MM.1S (cell line): ENCODE data around the gene IFITM5.

Experiments used
- DNase-seq: peaks from one replicate; pipeline ENCODE4 v3.0.0-alpha.2; 2015
- H2AFZ ChIP-seq: fragments of 300-600 bp; sonication (generic); 2 replicates; pipeline ENCODE4 v1.6.0; 2016; ENCODE audit warnings: antibody characterized with exemption, low read length
- H3F3A ChIP-seq: fragments of 300-600 bp; sonication (generic); 2 replicates; pipeline ENCODE4 v1.6.1; 2016; ENCODE audit warnings: mild to moderate bottlenecking, antibody characterized with exemption, low read length, moderate library complexity, mixed read lengths; ENCODE audit not compliant: insufficient read depth
- H3K27ac ChIP-seq: fragments of 300-600 bp; sonication (generic); 2 replicates; pipeline ENCODE4 v1.5.1; 2016; ENCODE audit warnings: mild to moderate bottlenecking, low read length
- H3K27me3 ChIP-seq: fragments of 300-600 bp; sonication (generic); replicated peaks from 2 replicates; pipeline ENCODE4 v1.6.0; 2016; ENCODE audit warnings: low read length; ENCODE audit not compliant: insufficient read depth
- H3K36me3 ChIP-seq: fragments of 300-600 bp; sonication (generic); replicated peaks from 2 replicates; pipeline ENCODE4 v1.6.1; 2016; ENCODE audit warnings: mild to moderate bottlenecking, low read length, mixed read lengths; ENCODE audit not compliant: insufficient read depth
- H3K4me1 ChIP-seq: fragments of 300-600 bp; sonication (generic); 2 replicates; pipeline ENCODE4 v1.6.1; 2016; ENCODE audit warnings: low read length, mixed read lengths
- H3K4me2 ChIP-seq: fragments of 300-600 bp; sonication (generic); 2 replicates; pipeline ENCODE4 v1.6.0; 2016; ENCODE audit warnings: low read depth, low read length
- H3K4me3 ChIP-seq: fragments of 300-600 bp; sonication (generic); 2 replicates; pipeline ENCODE4 v1.5.1; 2016; ENCODE audit warnings: low read length, mixed read lengths
- H3K79me2 ChIP-seq: fragments of 300-600 bp; sonication (generic); 2 replicates; pipeline ENCODE4 v1.6.1; 2016; ENCODE audit warnings: mixed run types, low read length, mixed read lengths
- H3K9ac ChIP-seq: fragments of 300-600 bp; sonication (generic); 2 replicates; pipeline ENCODE4 v1.6.1; 2016; ENCODE audit warnings: low read length, mixed read lengths
- H3K9me2 ChIP-seq: fragments of 300-600 bp; sonication (generic); replicated peaks from 2 replicates; pipeline ENCODE4 v1.6.1; 2016; ENCODE audit warnings: mild to moderate bottlenecking, low read length, mixed read lengths; ENCODE audit not compliant: insufficient read depth
- H3K9me3 ChIP-seq: fragments of 300-600 bp; sonication (generic); replicated peaks from 2 replicates; pipeline ENCODE4 v1.6.1; 2016; ENCODE audit warnings: mild to moderate bottlenecking, low read length, mixed read lengths; ENCODE audit not compliant: insufficient read depth
- H4K20me1 ChIP-seq: fragments of 300-600 bp; sonication (generic); 2 replicates; pipeline ENCODE4 v1.6.1; 2016; ENCODE audit warnings: mild to moderate bottlenecking, low read length, moderate library complexity, mixed read lengths; ENCODE audit not compliant: insufficient read depth
- EZH2 ChIP-seq: fragments of 300-600 bp; sonication (generic); optimal IDR thresholded peaks from 2 replicates; pipeline ENCODE3; 2017; ENCODE audit warnings: low read depth, mild to moderate bottlenecking, antibody characterized with exemption, low read length, mixed read lengths
- EZH2phosphoT487 ChIP-seq: fragments of 300-600 bp; sonication (generic); IDR thresholded peaks from 2 replicates; pipeline ENCODE4 v1.6.1; 2018; ENCODE audit warnings: antibody characterized with exemption, low read length
- TF ChIP-seq, protein P1 (sequence below): fragments of 300-600 bp; sonication (generic); IDR thresholded peaks from 2 replicates; pipeline ENCODE4 v1.5.1; 2016; ENCODE audit warnings: antibody characterized with exemption, low read length, mixed read lengths

The IFITM5 gene

DNA sequence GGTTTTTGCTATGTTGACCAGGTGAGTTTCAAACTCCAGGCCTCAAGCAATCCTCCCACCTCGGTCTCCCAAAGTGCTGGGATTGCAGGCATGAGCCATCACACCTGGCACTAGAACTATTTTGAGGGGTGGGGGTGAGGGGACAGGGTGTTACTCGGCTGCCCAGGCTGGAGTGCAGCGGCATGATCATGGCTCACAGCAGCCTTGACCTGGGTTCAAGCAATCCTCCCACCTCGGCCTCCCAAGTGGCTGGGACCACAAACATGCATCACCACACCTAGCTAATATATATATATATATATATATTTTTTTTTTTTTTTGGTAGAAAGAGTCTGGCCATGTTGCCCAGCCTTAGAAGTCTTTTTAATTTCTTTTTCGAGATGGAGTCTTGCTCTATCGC lies 38.4 kb upstream of the IFITM5 start:
- no peaks in the 10 kb centered on the region for H3K36me3 ChIP-seq
- no peaks in the 10 kb centered on the region for H3K9me2 ChIP-seq
- no peaks in the 10 kb centered on the region for H3F3A ChIP-seq
- no peak for DNase-seq
- peaks cover 7% of the 10 kb centered on the region; the same call in 1 of the 2 replicates for H3K4me1 ChIP-seq
- no peak overlapping the region for H3K9ac ChIP-seq
- TF ChIP-seq, protein P1, sequence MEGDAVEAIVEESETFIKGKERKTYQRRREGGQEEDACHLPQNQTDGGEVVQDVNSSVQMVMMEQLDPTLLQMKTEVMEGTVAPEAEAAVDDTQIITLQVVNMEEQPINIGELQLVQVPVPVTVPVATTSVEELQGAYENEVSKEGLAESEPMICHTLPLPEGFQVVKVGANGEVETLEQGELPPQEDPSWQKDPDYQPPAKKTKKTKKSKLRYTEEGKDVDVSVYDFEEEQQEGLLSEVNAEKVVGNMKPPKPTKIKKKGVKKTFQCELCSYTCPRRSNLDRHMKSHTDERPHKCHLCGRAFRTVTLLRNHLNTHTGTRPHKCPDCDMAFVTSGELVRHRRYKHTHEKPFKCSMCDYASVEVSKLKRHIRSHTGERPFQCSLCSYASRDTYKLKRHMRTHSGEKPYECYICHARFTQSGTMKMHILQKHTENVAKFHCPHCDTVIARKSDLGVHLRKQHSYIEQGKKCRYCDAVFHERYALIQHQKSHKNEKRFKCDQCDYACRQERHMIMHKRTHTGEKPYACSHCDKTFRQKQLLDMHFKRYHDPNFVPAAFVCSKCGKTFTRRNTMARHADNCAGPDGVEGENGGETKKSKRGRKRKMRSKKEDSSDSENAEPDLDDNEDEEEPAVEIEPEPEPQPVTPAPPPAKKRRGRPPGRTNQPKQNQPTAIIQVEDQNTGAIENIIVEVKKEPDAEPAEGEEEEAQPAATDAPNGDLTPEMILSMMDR, result no peak
- TF ChIP-seq EZH2phosphoT487, result no peak
- no peak for TF ChIP-seq EZH2
- H4K20me1 ChIP-seq, result no peaks in the 10 kb centered on the region; the same call in 1 of the 2 replicates
- H3K4me3 ChIP-seq, result no peak overlapping the region
- no peak overlapping the region for H2AFZ ChIP-seq
- H3K79me2 ChIP-seq, result no peaks in the 10 kb centered on the region
- no peak overlapping the region for H3K4me2 ChIP-seq
- H3K27ac ChIP-seq, result no peak overlapping the region
- no peaks in the 10 kb centered on the region for H3K9me3 ChIP-seq
- peaks cover 97% of the 10 kb centered on the region for H3K27me3 ChIP-seq

DNA sequence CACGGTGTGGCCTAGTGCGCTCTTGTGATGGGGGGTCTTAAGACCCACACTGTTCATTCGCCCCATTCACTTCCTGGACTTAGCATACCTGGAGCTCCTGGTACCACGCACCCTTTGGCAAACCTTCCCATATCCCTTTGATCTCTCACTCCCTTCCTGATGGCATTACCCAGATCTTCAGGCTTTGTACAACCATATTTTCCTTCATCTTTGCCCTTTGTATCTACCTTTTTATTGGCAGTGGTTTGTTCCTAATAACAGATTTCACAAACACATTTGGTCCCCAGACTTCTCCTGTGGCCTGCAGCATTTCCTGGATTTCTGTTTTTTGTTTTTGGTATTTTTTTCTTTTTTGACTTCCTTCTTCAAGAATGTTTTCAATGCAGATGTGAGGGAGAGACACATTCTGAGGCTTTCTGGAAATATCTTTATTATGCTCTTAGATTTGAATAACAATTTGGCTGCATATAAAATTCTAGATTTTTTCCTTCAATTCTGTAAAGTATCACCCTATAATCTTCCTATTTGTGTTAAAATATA lies 37.4 kb upstream of the IFITM5 start:
- DNase-seq, result no peak
- H3K36me3 ChIP-seq, result no peaks in the 10 kb centered on the region
- H3K9me2 ChIP-seq, result no peaks in the 10 kb centered on the region
- peaks cover 12% of the 10 kb centered on the region for H3K4me1 ChIP-seq
- no peak overlapping the region for H2AFZ ChIP-seq
- no peaks in the 10 kb centered on the region for H3F3A ChIP-seq
- H3K9me3 ChIP-seq, result no peaks in the 10 kb centered on the region
- H3K27me3 ChIP-seq, result peaks cover 96% of the 10 kb centered on the region
- TF ChIP-seq, protein P1, result no peak
- TF ChIP-seq EZH2phosphoT487, result no peak
- TF ChIP-seq EZH2, result no peak
- no peak overlapping the region for H3K4me3 ChIP-seq
- H3K79me2 ChIP-seq, result no peaks in the 10 kb centered on the region
- no peak overlapping the region for H3K27ac ChIP-seq
- no peaks in the 10 kb centered on the region; the same call in 1 of the 2 replicates for H4K20me1 ChIP-seq
- H3K9ac ChIP-seq, result no peak overlapping the region
- no peak overlapping the region for H3K4me2 ChIP-seq

DNA sequence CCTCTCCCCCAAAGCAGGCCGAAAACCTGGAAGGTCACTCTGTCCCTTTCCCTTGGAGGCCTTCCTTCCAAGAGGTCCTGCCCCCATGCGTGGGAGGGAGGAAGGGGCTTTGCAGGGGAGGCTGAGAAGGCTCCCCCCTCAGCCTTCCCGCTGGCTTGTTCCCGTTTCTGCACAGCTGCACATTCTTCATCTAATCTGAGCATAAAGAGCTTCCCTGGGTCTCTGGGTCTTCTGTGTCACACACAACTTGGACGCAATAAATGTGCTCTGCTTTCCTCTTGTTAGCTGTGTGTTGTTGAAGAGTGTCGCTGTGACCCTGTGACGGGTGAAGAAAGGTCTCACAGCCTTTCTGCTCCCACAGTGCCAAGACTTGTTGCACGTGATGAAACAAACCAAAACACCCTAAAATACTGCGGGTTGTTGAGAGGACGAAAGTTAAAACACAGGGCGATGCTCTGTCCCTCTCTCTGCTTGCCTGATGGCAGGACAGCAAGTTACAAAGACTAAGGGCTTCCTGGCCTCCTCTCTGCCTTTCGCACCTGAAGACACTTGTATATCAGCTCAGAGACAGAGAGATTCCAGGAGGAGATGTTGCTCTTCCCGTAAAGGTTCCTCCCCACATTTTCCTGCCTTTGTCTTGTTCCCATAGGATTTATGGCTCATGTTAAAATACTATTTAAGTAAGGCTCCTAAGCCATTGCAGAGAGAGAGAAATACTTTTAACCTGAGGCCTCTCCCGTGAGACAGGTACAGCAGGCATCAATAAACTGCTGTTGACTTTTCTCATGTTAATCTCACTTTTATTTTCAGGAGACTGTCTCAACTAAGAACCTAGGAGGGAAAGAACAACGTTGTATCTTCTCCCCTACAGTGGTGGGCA lies 36.7 kb upstream of the IFITM5 start:
- Histone ChIP-seq H3K4me1 (peaks cover 19% of the 10 kb centered on the region), H3F3A (peaks cover 6% of the 10 kb centered on the region), H3K27ac (no peak overlapping the region), H3K9me2 (no peaks in the 10 kb centered on the region), H3K9ac (no peak overlapping the region), H2AFZ (no peak overlapping the region), H3K27me3 (peaks cover 90% of the 10 kb centered on the region), H3K9me3 (no peaks in the 10 kb centered on the region), H3K36me3 (no peaks in the 10 kb centered on the region), H3K4me3 (no peak overlapping the region), H4K20me1 (no peaks in the 10 kb centered on the region; the same call in 1 of the 2 replicates), H3K79me2 (no peaks in the 10 kb centered on the region), H3K4me2 (no peak overlapping the region)
- DNase-seq, result no peak
- TF ChIP-seq EZH2, result no peak
- TF ChIP-seq EZH2phosphoT487, result no peak
